ENCODE data around the gene NUDT2. TPM values are rescaled to one million over a fixed set of nuclear protein-coding genes. Genes with fewer than 3 reads are reported as not detected.

Gene NUDT2
- total and polyA plus RNA-seq, 2 donors (not counting 1 experiment from before 2014, with no cell fraction given), result 47.1 to 50.8 TPM

- H3K9me3 ChIP-seq (ENCODE audit: control insufficient read depth, insufficient read depth, low read depth, low read length), result no peaks in the 10 kb centered on the region
- peaks cover 18% of the 10 kb centered on the region for H3K79me2 ChIP-seq (ENCODE audit: control insufficient read depth, insufficient read depth, low read length)
- no peaks in the 10 kb centered on the region for H3K27me3 ChIP-seq (ENCODE audit: control insufficient read depth, insufficient read depth, low read length)
- no peak overlapping the region for H3K4me2 ChIP-seq (ENCODE audit: extremely low read depth, insufficient read depth, low read length)
- no peak overlapping the region for H3K4me3 ChIP-seq (replicated peaks in 1 of 4; ENCODE audit: control extremely low read depth in 1 of 4, insufficient read depth in 1 of 4, low read depth in 3 of 4, low read length in 4 of 4)
- no peak for DNase-seq (ENCODE audit: low read depth in 2 of 2)
- no peaks in the 10 kb centered on the region for H4K20me1 ChIP-seq (ENCODE audit: control insufficient read depth, extremely low read depth, insufficient read depth, low read length)
- H3K27ac ChIP-seq (ENCODE audit: insufficient read depth, low read length), result peak overlapping the region; percentile 28
- TF ChIP-seq EZH2 (IDR thresholded peaks at IDR 0.05; ENCODE audit: low read length, missing control alignments) (no peak), CTCF (conservative IDR thresholded peaks at IDR 0.05 in 1 of 2, IDR thresholded peaks at IDR 0.05 in 1 of 2; ENCODE audit: low read depth in 1 of 2, low read length in 2 of 2) (no peak)
- no peak overlapping the region for H3K9ac ChIP-seq (ENCODE audit: insufficient read depth, low read length)
- H2AFZ ChIP-seq (ENCODE audit: low read length), result peak overlapping the region; percentile 16
- peaks cover 9% of the 10 kb centered on the region for H3K4me1 ChIP-seq (ENCODE audit: control insufficient read depth, extremely low read depth, insufficient read depth, low read length)
- no peaks in the 10 kb centered on the region for H3K36me3 ChIP-seq (ENCODE audit: control insufficient read depth, insufficient read depth, low read length)
Measured at GRCh38 chr9:34326690-34327089, 2.7 kb upstream of the NUDT2 start.

- H3K4me2 ChIP-seq (ENCODE audit: extremely low read depth, insufficient read depth, low read length), result peak overlapping the region; percentile 98
- TF ChIP-seq EZH2 (IDR thresholded peaks at IDR 0.05; ENCODE audit: low read length, missing control alignments), result no peak
- no peak for TF ChIP-seq CTCF (conservative IDR thresholded peaks at IDR 0.05 in 1 of 2, IDR thresholded peaks at IDR 0.05 in 1 of 2; ENCODE audit: low read depth in 1 of 2, low read length in 2 of 2)
- H3K4me1 ChIP-seq (ENCODE audit: control insufficient read depth, extremely low read depth, insufficient read depth, low read length), result peaks cover 9% of the 10 kb centered on the region
- H3K4me3 ChIP-seq (replicated peaks in 1 of 4; ENCODE audit: control extremely low read depth in 1 of 4, insufficient read depth in 1 of 4, low read depth in 3 of 4, low read length in 4 of 4), result peak overlapping the region; percentile 85 to 98 (median 88)
- peaks cover 18% of the 10 kb centered on the region for H3K79me2 ChIP-seq (ENCODE audit: control insufficient read depth, insufficient read depth, low read length)
- H3K27ac ChIP-seq (ENCODE audit: insufficient read depth, low read length), result peak overlapping the region; percentile 97
- peak in 1 of 2 donors; percentile 8 for DNase-seq (ENCODE audit: low read depth in 2 of 2)
- peak overlapping the region; percentile 90 for H3K9ac ChIP-seq (ENCODE audit: insufficient read depth, low read length)
- H3K36me3 ChIP-seq (ENCODE audit: control insufficient read depth, insufficient read depth, low read length), result no peaks in the 10 kb centered on the region
- H3K27me3 ChIP-seq (ENCODE audit: control insufficient read depth, insufficient read depth, low read length), result no peaks in the 10 kb centered on the region
- no peaks in the 10 kb centered on the region for H3K9me3 ChIP-seq (ENCODE audit: control insufficient read depth, insufficient read depth, low read depth, low read length)
- H4K20me1 ChIP-seq (ENCODE audit: control insufficient read depth, extremely low read depth, insufficient read depth, low read length), result no peaks in the 10 kb centered on the region
- peak overlapping the region; percentile 96 for H2AFZ ChIP-seq (ENCODE audit: low read length)
Measured at GRCh38 chr9:34328500-34328986, 826 bp upstream of the NUDT2 start.

GRCh38 chr9:34331196-34331595, 1.8 kb downstream of the NUDT2 start:
- H4K20me1 ChIP-seq (ENCODE audit: control insufficient read depth, extremely low read depth, insufficient read depth, low read length), result no peaks in the 10 kb centered on the region
- H3K79me2 ChIP-seq (ENCODE audit: control insufficient read depth, insufficient read depth, low read length), result peaks cover 20% of the 10 kb centered on the region
- H3K4me1 ChIP-seq (ENCODE audit: control insufficient read depth, extremely low read depth, insufficient read depth, low read length), result peaks cover 4% of the 10 kb centered on the region
- DNase-seq (ENCODE audit: low read depth in 2 of 2), result no peak
- H3K4me3 ChIP-seq (replicated peaks in 1 of 4; ENCODE audit: control extremely low read depth in 1 of 4, insufficient read depth in 1 of 4, low read depth in 3 of 4, low read length in 4 of 4), result no peak overlapping the region
- H3K36me3 ChIP-seq (ENCODE audit: control insufficient read depth, insufficient read depth, low read length), result no peaks in the 10 kb centered on the region
- no peak for TF ChIP-seq CTCF (conservative IDR thresholded peaks at IDR 0.05 in 1 of 2, IDR thresholded peaks at IDR 0.05 in 1 of 2; ENCODE audit: low read depth in 1 of 2, low read length in 2 of 2)
- no peak for TF ChIP-seq EZH2 (IDR thresholded peaks at IDR 0.05; ENCODE audit: low read length, missing control alignments)
- H3K9me3 ChIP-seq (ENCODE audit: control insufficient read depth, insufficient read depth, low read depth, low read length), result no peaks in the 10 kb centered on the region
- no peaks in the 10 kb centered on the region for H3K27me3 ChIP-seq (ENCODE audit: control insufficient read depth, insufficient read depth, low read length)
- no peak overlapping the region for H2AFZ ChIP-seq (ENCODE audit: low read length)
- no peak overlapping the region for H3K4me2 ChIP-seq (ENCODE audit: extremely low read depth, insufficient read depth, low read length)
- H3K9ac ChIP-seq (ENCODE audit: insufficient read depth, low read length), result no peak overlapping the region
- no peak overlapping the region for H3K27ac ChIP-seq (ENCODE audit: insufficient read depth, low read length)

Data from fibroblast of lung (primary cell).